ENCODE data around the gene DCDC2B. TPM values are rescaled to one million over a fixed set of nuclear protein-coding genes. Genes with fewer than 3 reads are reported as not detected.

Gene DCDC2B
- total RNA-seq, 1 experiment from 2014 or later = not detected

DNA sequence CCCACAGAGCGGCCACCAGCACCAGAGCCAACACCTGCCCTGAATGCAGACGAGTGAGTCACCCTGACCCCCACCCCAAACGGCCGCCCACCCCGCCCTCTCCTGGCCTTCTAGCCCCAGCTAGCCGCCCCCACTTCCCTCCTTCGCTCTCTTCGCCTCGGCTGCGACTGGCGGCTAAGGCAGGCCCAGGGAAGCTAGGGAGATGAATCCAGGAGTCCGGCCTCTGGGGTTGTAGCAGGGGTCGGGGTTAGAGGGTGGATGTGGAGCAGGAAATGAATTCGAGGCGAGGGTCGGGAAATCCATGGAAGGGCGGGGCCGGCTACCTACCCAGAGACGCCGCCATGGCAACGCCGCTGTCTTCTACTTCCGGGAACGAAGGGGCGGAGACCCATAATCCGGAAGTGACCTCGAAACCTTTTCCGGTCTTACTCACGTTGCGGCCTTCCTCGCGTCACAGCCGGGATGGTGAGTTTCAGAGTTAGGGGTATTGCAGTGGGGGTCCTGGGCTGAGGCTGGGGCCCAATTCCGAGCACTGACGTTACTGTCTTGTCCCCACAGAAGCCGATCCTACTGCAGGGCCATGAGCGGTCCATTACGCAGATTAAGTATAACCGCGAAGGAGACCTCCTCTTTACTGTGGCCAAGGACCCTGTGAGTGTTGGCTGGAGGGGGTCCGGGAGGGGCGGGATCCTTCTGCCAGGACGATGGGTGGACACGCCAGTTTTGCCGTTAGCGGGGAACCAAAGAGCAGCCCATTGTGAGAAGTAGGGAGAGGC is 13.3 kb downstream of the DCDC2B start, which contains the start of the genes EIF3I and TMEM234:
TSS of gene EIF3I (plus strand) at position 428 of the 776 bp plus-strand sequence. CDS start at position 463, 35 bp downstream.
TSS of gene TMEM234 (minus strand) at position 374 of the 776 bp plus-strand sequence. CDS start at position 343, 31 bp downstream.
- Histone ChIP-seq H3K9me3 (ENCODE audit: low read length) (no peaks in the 10 kb centered on the region), H2AFZ (ENCODE audit: low read length) (peak within 1 kb of the TSS; percentile 44; the same call in 1 of the 2 replicates), H3K36me3 (ENCODE audit: insufficient read depth, low read length) (peaks cover 12% of the 10 kb centered on the region; the same call in 1 of the 2 replicates), H3K79me2 (ENCODE audit: low read length) (peaks cover 35% of the 10 kb centered on the region), H3K4me1 (ENCODE audit: low read length) (peaks cover 33% of the 10 kb centered on the region), H3K9me2 (replicated peaks; ENCODE audit: insufficient read depth, low read length) (no peaks in the 10 kb centered on the region), H3K27me3 (ENCODE audit: low read length) (no peaks in the 10 kb centered on the region), H3K4me2 (ENCODE audit: low read depth, low read length, poor library complexity, severe bottlenecking) (peak within 1 kb of the TSS; percentile 79), H3K4me3 (ENCODE audit: low read length) (peak within 1 kb of the TSS; percentile 94), H3K27ac (ENCODE audit: low read length) (peak within 1 kb of the TSS; percentile 53; the same call in 1 of the 2 replicates), H4K20me1 (ENCODE audit: insufficient read depth, low read depth, low read length) (no peaks in the 10 kb centered on the region), H3K9ac (ENCODE audit: low read length) (peak within 1 kb of the TSS; percentile 95)
- peak; percentile 97 for DNase-seq

DNA sequence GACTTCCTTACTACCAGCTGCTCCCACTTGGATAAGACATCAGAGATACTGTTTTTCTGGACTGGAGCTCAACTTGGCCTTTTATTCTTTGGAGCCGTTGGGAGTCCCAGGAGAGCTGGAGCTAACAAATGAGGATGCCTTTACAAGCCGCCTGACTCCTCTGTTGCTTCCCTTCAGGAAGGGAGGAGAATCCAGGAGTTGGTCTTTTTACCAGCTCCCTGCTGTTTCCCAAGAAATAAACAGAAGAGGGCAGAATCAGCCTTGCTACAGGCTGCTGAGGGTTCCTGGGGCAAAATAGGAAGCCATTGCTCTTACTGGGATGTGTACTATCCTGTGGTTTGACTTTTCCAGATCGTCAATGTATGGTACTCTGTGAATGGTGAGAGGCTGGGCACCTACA is 14.8 kb downstream of the DCDC2B start:
- Histone ChIP-seq H3K27me3 (ENCODE audit: low read length) (no peaks in the 10 kb centered on the region), H3K4me1 (ENCODE audit: low read length) (peaks cover 29% of the 10 kb centered on the region), H3K36me3 (ENCODE audit: insufficient read depth, low read length) (peaks cover 21% of the 10 kb centered on the region; the same call in 1 of the 2 replicates), H4K20me1 (ENCODE audit: insufficient read depth, low read depth, low read length) (no peaks in the 10 kb centered on the region), H3K27ac (ENCODE audit: low read length) (no peak overlapping the region), H3K79me2 (ENCODE audit: low read length) (peaks cover 35% of the 10 kb centered on the region), H2AFZ (ENCODE audit: low read length) (no peak overlapping the region), H3K9me2 (replicated peaks; ENCODE audit: insufficient read depth, low read length) (no peaks in the 10 kb centered on the region), H3K9me3 (ENCODE audit: low read length) (no peaks in the 10 kb centered on the region), H3K9ac (ENCODE audit: low read length) (peak overlapping the region; percentile 95), H3K4me2 (ENCODE audit: low read depth, low read length, poor library complexity, severe bottlenecking) (peak overlapping the region; percentile 79), H3K4me3 (ENCODE audit: low read length) (peak overlapping the region; percentile 94)
- DNase-seq = no peak

DNA sequence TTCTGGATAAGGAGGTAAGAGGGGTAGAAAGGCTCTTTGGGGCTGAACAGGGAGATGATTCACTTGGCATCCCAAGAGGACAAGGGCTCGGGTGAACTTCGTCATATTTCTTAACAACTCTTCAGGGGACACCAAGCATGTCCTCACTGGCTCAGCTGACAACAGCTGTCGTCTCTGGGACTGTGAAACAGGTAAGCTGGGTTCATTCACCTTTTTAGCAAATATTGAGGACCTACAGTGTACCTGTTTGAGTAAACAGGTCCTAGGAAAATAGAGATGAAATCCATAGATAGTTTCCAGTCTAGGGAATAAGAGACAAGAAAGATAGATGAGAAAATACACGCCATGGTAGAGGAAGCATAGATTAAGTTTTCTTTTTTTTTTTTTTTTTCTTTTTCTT is 15.4 kb downstream of the DCDC2B start:
- Histone ChIP-seq H3K9ac (ENCODE audit: low read length) (no peak overlapping the region), H3K36me3 (ENCODE audit: insufficient read depth, low read length) (peaks cover 21% of the 10 kb centered on the region; the same call in 1 of the 2 replicates), H3K9me2 (replicated peaks; ENCODE audit: insufficient read depth, low read length) (no peaks in the 10 kb centered on the region), H3K79me2 (ENCODE audit: low read length) (peaks cover 35% of the 10 kb centered on the region), H3K4me1 (ENCODE audit: low read length) (peaks cover 29% of the 10 kb centered on the region), H3K27me3 (ENCODE audit: low read length) (no peaks in the 10 kb centered on the region), H3K9me3 (ENCODE audit: low read length) (no peaks in the 10 kb centered on the region), H2AFZ (ENCODE audit: low read length) (no peak overlapping the region), H3K4me3 (ENCODE audit: low read length) (no peak overlapping the region), H3K27ac (ENCODE audit: low read length) (no peak overlapping the region), H3K4me2 (ENCODE audit: low read depth, low read length, poor library complexity, severe bottlenecking) (no peak overlapping the region), H4K20me1 (ENCODE audit: insufficient read depth, low read depth, low read length) (no peaks in the 10 kb centered on the region)
- no peak for DNase-seq

DNA sequence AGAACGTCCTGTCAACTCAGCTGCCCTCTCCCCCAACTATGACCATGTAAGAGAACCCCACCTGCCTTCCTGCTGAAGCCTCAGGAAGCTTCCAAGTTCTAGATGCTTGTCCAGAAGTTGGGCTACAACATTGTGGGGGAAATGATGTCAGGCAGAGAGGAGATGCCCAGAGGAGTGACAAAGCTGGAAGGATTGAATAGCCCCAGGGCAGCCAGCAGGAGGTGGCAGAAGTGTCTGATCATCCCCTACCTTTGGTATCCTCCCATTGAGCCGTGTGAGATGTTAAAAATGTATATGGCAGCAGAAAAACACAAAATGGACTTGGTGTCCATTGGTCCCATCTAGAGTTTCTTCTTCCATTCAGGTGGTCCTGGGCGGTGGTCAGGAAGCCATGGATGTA is 19.9 kb downstream of the DCDC2B start:
- peaks cover 19% of the 10 kb centered on the region for H3K4me1 ChIP-seq (ENCODE audit: low read length)
- H3K27ac ChIP-seq (ENCODE audit: low read length) = no peak overlapping the region
- no peaks in the 10 kb centered on the region for H3K9me3 ChIP-seq (ENCODE audit: low read length)
- H3K9me2 ChIP-seq (replicated peaks; ENCODE audit: insufficient read depth, low read length) = no peaks in the 10 kb centered on the region
- no peaks in the 10 kb centered on the region for H4K20me1 ChIP-seq (ENCODE audit: insufficient read depth, low read depth, low read length)
- no peak overlapping the region for H3K4me2 ChIP-seq (ENCODE audit: low read depth, low read length, poor library complexity, severe bottlenecking)
- H3K79me2 ChIP-seq (ENCODE audit: low read length) = peaks cover 6% of the 10 kb centered on the region
- H3K27me3 ChIP-seq (ENCODE audit: low read length) = no peaks in the 10 kb centered on the region
- no peak for DNase-seq
- peaks cover 21% of the 10 kb centered on the region; the same call in 1 of the 2 replicates for H3K36me3 ChIP-seq (ENCODE audit: insufficient read depth, low read length)
- no peak overlapping the region for H2AFZ ChIP-seq (ENCODE audit: low read length)
- H3K9ac ChIP-seq (ENCODE audit: low read length) = no peak overlapping the region
- no peak overlapping the region for H3K4me3 ChIP-seq (ENCODE audit: low read length)

DNA sequence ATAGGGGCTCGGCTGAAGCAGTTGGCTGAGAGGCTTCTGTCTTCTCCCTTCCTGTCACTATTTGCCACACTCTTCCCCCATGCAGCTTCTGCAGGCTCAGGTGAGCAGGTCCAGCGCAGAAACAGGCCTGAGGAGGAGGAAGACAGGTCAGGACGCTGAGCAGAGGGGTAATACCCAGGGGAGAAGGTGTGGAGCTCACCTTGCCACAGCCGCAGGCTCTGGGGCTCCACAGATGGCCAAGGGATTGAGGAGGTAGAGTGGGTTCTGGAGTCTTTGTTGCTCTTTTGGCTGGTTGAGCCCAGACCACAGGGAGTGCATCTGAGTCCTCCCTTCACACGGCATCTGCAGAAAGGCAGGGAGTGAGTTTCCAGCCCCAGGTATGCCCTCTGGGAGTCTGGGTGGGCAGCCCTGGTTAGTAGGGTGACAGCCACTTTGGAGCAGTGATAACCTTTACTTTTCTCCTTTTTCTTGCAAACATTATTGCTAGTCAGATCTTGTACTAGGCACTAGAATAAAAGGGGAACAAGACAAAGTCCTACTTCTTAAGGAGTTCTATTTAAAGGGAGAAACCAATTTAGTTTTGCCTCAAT is 23.0 kb downstream of the DCDC2B start:
- no peaks in the 10 kb centered on the region for H3K9me3 ChIP-seq (ENCODE audit: low read length)
- no peak overlapping the region for H2AFZ ChIP-seq (ENCODE audit: low read length)
- peak; percentile 41 for DNase-seq
- no peak overlapping the region for H3K4me2 ChIP-seq (ENCODE audit: low read depth, low read length, poor library complexity, severe bottlenecking)
- H3K36me3 ChIP-seq (ENCODE audit: insufficient read depth, low read length) = peaks cover 12% of the 10 kb centered on the region; the same call in 1 of the 2 replicates
- no peak overlapping the region for H3K4me3 ChIP-seq (ENCODE audit: low read length)
- H3K27me3 ChIP-seq (ENCODE audit: low read length) = no peaks in the 10 kb centered on the region
- H3K27ac ChIP-seq (ENCODE audit: low read length) = peak overlapping the region; percentile 51
- no peaks in the 10 kb centered on the region for H3K79me2 ChIP-seq (ENCODE audit: low read length)
- H3K9ac ChIP-seq (ENCODE audit: low read length) = 0 out of 2 replicates have a peak overlapping the region, but pooled peaks have one; percentile 25
- H4K20me1 ChIP-seq (ENCODE audit: insufficient read depth, low read depth, low read length) = no peaks in the 10 kb centered on the region
- no peaks in the 10 kb centered on the region for H3K9me2 ChIP-seq (replicated peaks; ENCODE audit: insufficient read depth, low read length)
- H3K4me1 ChIP-seq (ENCODE audit: low read length) = peaks cover 31% of the 10 kb centered on the region

DNA sequence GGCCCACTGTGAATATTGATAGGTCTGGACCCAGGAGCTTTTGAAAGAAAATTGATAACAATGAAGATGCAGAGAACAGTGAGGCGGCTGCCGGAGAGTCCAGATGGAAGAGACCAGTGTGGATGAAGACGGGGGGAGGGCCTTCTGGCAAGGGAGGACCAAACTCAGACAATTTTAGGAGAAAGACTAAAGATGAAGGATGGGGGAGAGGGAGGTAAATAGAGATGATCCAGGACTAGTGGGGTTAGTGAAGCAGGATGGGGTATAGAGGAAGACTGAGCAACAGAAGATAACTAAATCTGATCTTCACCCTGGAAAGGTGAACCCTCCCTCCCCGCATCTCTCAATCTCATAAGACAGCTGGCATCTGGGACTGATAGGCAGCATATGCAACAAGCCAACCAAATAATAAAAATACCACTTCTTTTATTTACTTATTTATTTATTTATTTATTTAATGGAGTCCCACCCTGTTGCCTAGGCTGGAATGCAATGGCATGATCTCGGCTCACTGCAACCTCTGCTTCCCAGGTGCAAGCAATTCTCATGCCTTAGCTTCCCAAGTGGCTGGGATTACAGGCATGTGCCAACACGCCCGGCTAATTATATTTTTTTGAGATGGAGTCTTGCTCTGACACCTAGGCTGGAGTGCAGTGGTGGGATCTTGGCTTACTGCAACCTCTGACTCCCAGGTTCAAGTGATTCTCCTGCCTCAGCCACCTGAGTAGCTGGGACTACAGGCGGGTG is 23.8 kb downstream of the DCDC2B start:
- H2AFZ ChIP-seq (ENCODE audit: low read length) = no peak overlapping the region
- no peak overlapping the region for H3K9ac ChIP-seq (ENCODE audit: low read length)
- peaks cover 31% of the 10 kb centered on the region for H3K4me1 ChIP-seq (ENCODE audit: low read length)
- no peaks in the 10 kb centered on the region for H3K9me2 ChIP-seq (replicated peaks; ENCODE audit: insufficient read depth, low read length)
- no peaks in the 10 kb centered on the region for H4K20me1 ChIP-seq (ENCODE audit: insufficient read depth, low read depth, low read length)
- no peak overlapping the region for H3K4me3 ChIP-seq (ENCODE audit: low read length)
- no peak for DNase-seq
- H3K27me3 ChIP-seq (ENCODE audit: low read length) = no peaks in the 10 kb centered on the region
- H3K27ac ChIP-seq (ENCODE audit: low read length) = peak overlapping the region; percentile 51
- H3K36me3 ChIP-seq (ENCODE audit: insufficient read depth, low read length) = peaks cover 11% of the 10 kb centered on the region; the same call in 1 of the 2 replicates
- no peaks in the 10 kb centered on the region for H3K79me2 ChIP-seq (ENCODE audit: low read length)
- H3K4me2 ChIP-seq (ENCODE audit: low read depth, low read length, poor library complexity, severe bottlenecking) = no peak overlapping the region
- H3K9me3 ChIP-seq (ENCODE audit: low read length) = no peaks in the 10 kb centered on the region

DNA sequence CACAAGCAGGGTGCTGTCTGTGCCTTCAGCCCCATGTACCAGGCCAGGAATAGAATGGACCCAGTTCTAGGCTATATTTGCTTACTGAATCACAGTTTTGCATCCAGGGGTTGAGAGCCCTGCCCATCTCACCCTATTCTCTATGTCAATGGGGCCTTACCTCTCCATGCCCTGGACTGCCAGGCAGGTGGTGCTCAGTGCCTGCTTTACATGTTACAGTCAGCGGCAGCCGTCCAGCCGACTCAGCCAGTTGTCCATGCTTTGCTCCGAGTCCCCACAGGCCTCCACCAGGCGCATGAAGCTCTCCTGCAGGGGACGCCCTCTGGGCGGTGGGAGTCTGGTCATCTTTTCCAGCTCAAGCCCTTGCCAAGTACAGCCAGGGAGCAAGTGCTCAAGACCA is 25.9 kb downstream of the DCDC2B start:
- peak; percentile 79 for DNase-seq
- Histone ChIP-seq H3K9ac (ENCODE audit: low read length) (peak overlapping the region; percentile 48), H3K9me3 (ENCODE audit: low read length) (no peaks in the 10 kb centered on the region), H3K27ac (ENCODE audit: low read length) (peak overlapping the region; percentile 70), H3K27me3 (ENCODE audit: low read length) (no peaks in the 10 kb centered on the region), H3K36me3 (ENCODE audit: insufficient read depth, low read length) (peaks cover 3% of the 10 kb centered on the region; the same call in 1 of the 2 replicates), H2AFZ (ENCODE audit: low read length) (no peak overlapping the region), H3K4me2 (ENCODE audit: low read depth, low read length, poor library complexity, severe bottlenecking) (peak overlapping the region; percentile 62), H3K79me2 (ENCODE audit: low read length) (no peaks in the 10 kb centered on the region), H3K4me3 (ENCODE audit: low read length) (peak overlapping the region; percentile 39; the same call in 1 of the 2 replicates), H3K4me1 (ENCODE audit: low read length) (peaks cover 38% of the 10 kb centered on the region), H3K9me2 (replicated peaks; ENCODE audit: insufficient read depth, low read length) (no peaks in the 10 kb centered on the region), H4K20me1 (ENCODE audit: insufficient read depth, low read depth, low read length) (no peaks in the 10 kb centered on the region)

All from Karpas-422 (cell line).